Mesendoderm (in vitro differentiated cells): ENCODE results near the gene SH3BP1.
A peak's percentile ranks its signal among the peaks of the same experiment; 100 is the strongest.

ENCODE experiments used
- DNase-seq: peaks from one replicate; pipeline ENCODE4 v3.0.0; 2013
- H2AK5ac ChIP-seq: 2 replicates; pipeline ENCODE4 v1.6.1; 2013; ENCODE audit warnings: low read length, inconsistent platforms
- H2BK120ac ChIP-seq: 2 replicates; pipeline ENCODE4 v1.6.1; 2013; ENCODE audit warnings: low read depth, mild to moderate bottlenecking, low read length, moderate library complexity, mixed read lengths
- H2BK15ac ChIP-seq: replicated peaks from 2 replicates; pipeline ENCODE4 v1.6.1; 2013; ENCODE audit warnings: low read depth, mild to moderate bottlenecking, moderate library complexity
- H2BK5ac ChIP-seq: 2 replicates; pipeline ENCODE4 v1.6.1; 2013; ENCODE audit warnings: low read length, inconsistent platforms
- H3K18ac ChIP-seq: 2 replicates; pipeline ENCODE4 v1.6.1; 2013; ENCODE audit warnings: mild to moderate bottlenecking, low read length, mixed read lengths
- H3K23ac ChIP-seq: one replicate; pipeline ENCODE4 v1.6.1; 2013; ENCODE audit warnings: low read length
- H3K27ac ChIP-seq: 2 replicates; pipeline ENCODE4 v1.5.1; 2013; ENCODE audit warnings: low read depth, mild to moderate bottlenecking, inconsistent platforms, low read length, moderate library complexity
- H3K27me3 ChIP-seq: 2 replicates; pipeline ENCODE4 v1.6.1; 2013; ENCODE audit warnings: low read length, control low read depth, mild to moderate bottlenecking, inconsistent platforms; ENCODE audit not compliant: insufficient read depth, poor library complexity
- H3K36me3 ChIP-seq: 2 replicates; pipeline ENCODE4 v1.6.1; 2013; ENCODE audit warnings: low read length, inconsistent platforms; ENCODE audit not compliant: control insufficient read depth, insufficient read depth
- H3K4ac ChIP-seq: one replicate; pipeline ENCODE4 v1.6.1; 2013; ENCODE audit warnings: low read depth, mild to moderate bottlenecking, low read length, moderate library complexity
- H3K4me1 ChIP-seq: 2 replicates; pipeline ENCODE4 v1.6.1; 2013; ENCODE audit warnings: low read depth, low read length, inconsistent platforms; ENCODE audit not compliant: control insufficient read depth
- H3K4me2 ChIP-seq: 2 replicates; pipeline ENCODE4 v1.6.1; 2013; ENCODE audit warnings: low read length
- H3K4me3 ChIP-seq: 2 replicates; pipeline ENCODE4 v1.5.1; 2013; ENCODE audit warnings: mild to moderate bottlenecking, low read length
- H3K56ac ChIP-seq: one replicate; pipeline ENCODE4 v1.6.1; 2013; ENCODE audit warnings: low read length
- H3K79me1 ChIP-seq: 2 replicates; pipeline ENCODE4 v1.6.1; 2013; ENCODE audit warnings: low read length, inconsistent platforms
- H3K79me2 ChIP-seq: 2 replicates; pipeline ENCODE4 v1.6.1; 2013; ENCODE audit warnings: mild to moderate bottlenecking, low read length; ENCODE audit not compliant: control insufficient read depth, insufficient read depth
- H3K9ac ChIP-seq: 2 replicates; pipeline ENCODE4 v1.6.1; 2013; ENCODE audit warnings: low read length, inconsistent platforms
- H4K5ac ChIP-seq: one replicate; pipeline ENCODE4 v1.6.1; 2013; ENCODE audit warnings: low read length
- H4K8ac ChIP-seq: one replicate; pipeline ENCODE4 v1.6.1; 2013; ENCODE audit warnings: low read depth, mild to moderate bottlenecking, control low read depth, low read length, moderate library complexity
- WGBS: extraction: QIAGEN DNeasy Blood & Tissue Kit; methylation state at CpG from one replicate; pipeline ENCODE4 v1.1.7; 2013; ENCODE audit warnings: low lambda C conversion rate, missing lambda C conversion rate; ENCODE audit not compliant: insufficient coverage; ENCODE audit errors: extremely low coverage; 5-methylcytosine and 5-hydroxymethylcytosine counted together

The SH3BP1 gene

DNA sequence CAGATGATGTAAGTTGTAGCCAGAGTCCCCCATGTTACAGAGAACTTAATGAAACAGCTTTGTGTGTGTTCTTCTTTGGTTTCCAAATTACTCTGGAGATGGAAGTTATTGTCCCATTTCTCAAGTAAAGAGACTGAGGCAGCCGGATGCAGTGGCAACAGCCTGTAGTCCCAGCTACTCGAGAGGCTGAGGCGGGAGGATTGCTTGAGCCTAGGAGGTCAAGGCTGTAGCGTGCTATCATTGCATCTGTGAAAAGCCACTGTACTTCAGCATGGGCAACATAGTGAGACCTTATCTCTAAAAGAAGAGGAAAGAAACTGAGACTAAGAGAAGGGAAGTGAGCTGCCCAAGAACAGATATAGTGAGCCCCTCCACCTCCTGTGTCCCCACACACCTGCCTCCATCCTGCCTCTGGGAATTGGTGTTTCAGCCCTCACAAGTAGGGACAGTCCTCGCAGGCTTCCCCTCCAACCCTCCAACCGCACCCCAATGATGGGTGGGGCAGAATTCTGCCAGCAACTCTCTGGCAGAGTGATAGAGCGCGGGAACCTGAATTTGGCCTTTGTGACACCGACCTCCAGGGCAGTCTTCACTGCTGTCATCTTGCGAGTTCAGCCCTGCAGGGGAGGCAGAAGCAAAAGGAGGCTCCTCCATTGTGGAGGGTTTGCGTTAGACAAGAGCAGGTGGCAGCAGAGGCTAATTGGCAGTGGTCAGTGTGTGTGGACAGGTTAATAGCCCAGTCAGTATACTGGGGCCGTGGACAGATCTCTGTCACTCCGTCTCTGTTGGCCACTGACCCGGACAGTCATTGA is 20.6 kb downstream of the SH3BP1 start:
- Histone ChIP-seq H3K4me1 (peaks cover 4% of the 10 kb centered on the region), H3K23ac (no peak overlapping the region), H2BK5ac (no peak overlapping the region), H3K27ac (no peak overlapping the region), H3K9ac (peak overlapping the region; percentile 89), H3K4me2 (peak overlapping the region; percentile 97), H2BK120ac (no peak overlapping the region), H3K27me3 (no peaks in the 10 kb centered on the region), H3K79me1 (peaks cover 33% of the 10 kb centered on the region), H2AK5ac (no peak overlapping the region), H4K5ac (no peak overlapping the region), H3K4ac (no peak overlapping the region), H4K8ac (no peak overlapping the region), H2BK15ac (no peak overlapping the region), H3K79me2 (peaks cover 42% of the 10 kb centered on the region), H3K18ac (no peak overlapping the region), H3K36me3 (no peaks in the 10 kb centered on the region), H3K56ac (peak overlapping the region; percentile 95), H3K4me3 (no peak overlapping the region)
- no CpG with 5 or more reads among the region's 14 CpGs for WGBS
- DNase-seq, result no peak

DNA sequence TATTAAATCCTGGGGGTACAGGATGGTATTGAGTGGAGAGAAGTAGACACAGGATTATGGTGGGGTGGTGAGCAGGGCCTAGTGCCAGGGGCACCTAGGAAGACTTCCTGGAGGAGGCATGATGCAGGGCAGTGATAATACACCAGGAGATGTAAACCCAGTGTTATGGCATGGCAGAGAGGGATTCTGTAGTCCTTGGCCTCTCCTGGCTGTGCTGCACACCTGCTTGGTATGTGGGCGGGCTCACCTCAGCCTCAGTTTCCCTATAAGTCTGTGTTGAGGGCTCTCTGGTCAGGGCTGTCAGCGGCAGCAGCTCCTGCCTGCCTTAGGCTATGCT is 21.2 kb downstream of the SH3BP1 start:
- Histone ChIP-seq H3K4me2 (no peak overlapping the region), H3K9ac (no peak overlapping the region), H3K18ac (no peak overlapping the region), H2BK5ac (no peak overlapping the region), H2BK15ac (no peak overlapping the region), H3K56ac (no peak overlapping the region), H4K8ac (no peak overlapping the region), H3K36me3 (no peaks in the 10 kb centered on the region), H3K79me1 (peaks cover 34% of the 10 kb centered on the region), H2BK120ac (no peak overlapping the region), H3K4ac (no peak overlapping the region), H3K4me1 (peaks cover 4% of the 10 kb centered on the region), H3K4me3 (no peak overlapping the region), H3K79me2 (peaks cover 43% of the 10 kb centered on the region), H3K23ac (no peak overlapping the region), H3K27ac (no peak overlapping the region), H4K5ac (no peak overlapping the region), H2AK5ac (no peak overlapping the region), H3K27me3 (no peaks in the 10 kb centered on the region)
- no CpG with 5 or more reads among the region's 2 CpGs for WGBS
- DNase-seq, result no peak

DNA sequence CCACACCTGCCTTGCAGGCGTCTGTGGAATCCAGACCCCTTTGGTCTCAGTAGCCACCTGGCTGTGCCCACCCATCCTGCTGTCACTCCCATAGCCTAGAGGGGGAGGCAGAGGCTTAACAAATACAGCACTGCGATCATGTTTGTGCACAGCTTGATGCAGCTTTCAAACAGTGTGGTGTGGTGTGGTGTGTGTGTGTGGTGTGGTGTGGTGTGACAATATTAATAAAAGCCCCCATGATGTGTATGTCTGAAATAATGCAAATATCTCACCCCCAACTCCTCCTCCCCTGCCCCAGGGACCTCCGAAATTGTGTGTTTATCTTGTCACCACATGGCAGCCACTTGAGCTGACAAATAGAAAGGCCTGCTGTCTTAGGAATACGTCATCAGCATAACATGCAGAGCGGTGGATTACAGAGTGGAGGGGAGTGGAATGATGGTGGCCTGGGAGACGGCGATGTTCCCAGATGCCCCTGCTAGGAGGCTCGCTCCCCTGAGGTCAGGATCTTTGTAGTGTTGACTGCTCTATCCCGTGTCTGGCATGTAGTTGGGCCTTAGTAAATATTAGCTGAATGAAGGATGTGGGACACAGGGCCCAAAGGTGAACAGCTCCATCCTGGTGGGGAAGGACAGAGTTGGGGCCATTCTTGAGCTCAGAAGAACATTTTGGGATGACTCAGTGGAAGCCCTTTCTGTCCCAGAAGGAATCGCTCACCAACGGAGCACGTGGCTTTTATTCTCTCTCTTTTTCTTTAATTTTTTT is 21.9 kb downstream of the SH3BP1 start:
- Histone ChIP-seq H3K9ac (no peak overlapping the region), H4K5ac (no peak overlapping the region), H2AK5ac (no peak overlapping the region), H3K4me2 (no peak overlapping the region), H2BK15ac (no peak overlapping the region), H3K4me1 (peaks cover 4% of the 10 kb centered on the region), H3K4me3 (no peak overlapping the region), H3K23ac (no peak overlapping the region), H3K56ac (no peak overlapping the region), H2BK5ac (no peak overlapping the region), H4K8ac (no peak overlapping the region), H3K27me3 (no peaks in the 10 kb centered on the region), H2BK120ac (no peak overlapping the region), H3K79me1 (peaks cover 34% of the 10 kb centered on the region), H3K27ac (no peak overlapping the region), H3K36me3 (no peaks in the 10 kb centered on the region), H3K18ac (no peak overlapping the region), H3K4ac (no peak overlapping the region), H3K79me2 (peaks cover 43% of the 10 kb centered on the region)
- peak; percentile 72 for DNase-seq
- no CpG with 5 or more reads among the region's 12 CpGs for WGBS

DNA sequence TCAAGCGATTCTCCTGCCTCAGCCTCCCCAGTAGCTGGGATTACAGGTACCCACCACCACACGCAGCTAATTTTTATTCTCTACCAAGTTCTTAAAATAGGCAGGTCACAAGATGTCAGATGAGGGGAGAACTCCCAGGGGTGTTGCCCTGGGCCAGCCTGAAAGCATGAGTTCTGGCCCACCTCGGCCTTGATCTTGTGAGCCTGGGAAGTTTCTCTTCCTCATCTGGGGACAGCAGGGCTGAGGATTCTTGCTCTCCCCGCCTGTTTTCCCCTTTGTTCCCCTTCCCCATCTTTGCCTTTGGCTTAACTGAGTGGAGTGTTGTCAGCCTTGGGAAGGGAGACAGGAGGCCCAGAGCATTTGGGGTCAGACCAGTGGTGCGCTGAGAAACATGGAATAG is 22.6 kb downstream of the SH3BP1 start:
- Histone ChIP-seq H2BK15ac (no peak overlapping the region), H3K79me2 (peaks cover 43% of the 10 kb centered on the region), H3K36me3 (no peaks in the 10 kb centered on the region), H2BK5ac (no peak overlapping the region), H3K4me3 (no peak overlapping the region), H3K27ac (no peak overlapping the region), H3K56ac (no peak overlapping the region), H4K8ac (no peak overlapping the region), H3K18ac (no peak overlapping the region), H4K5ac (no peak overlapping the region), H3K4me2 (no peak overlapping the region), H3K4ac (no peak overlapping the region), H3K79me1 (peaks cover 34% of the 10 kb centered on the region), H3K4me1 (peaks cover 4% of the 10 kb centered on the region), H3K27me3 (no peaks in the 10 kb centered on the region), H3K9ac (no peak overlapping the region), H2BK120ac (no peak overlapping the region), H2AK5ac (no peak overlapping the region), H3K23ac (no peak overlapping the region)
- DNase-seq, result no peak
- no CpG with 5 or more reads among the region's 5 CpGs for WGBS

DNA sequence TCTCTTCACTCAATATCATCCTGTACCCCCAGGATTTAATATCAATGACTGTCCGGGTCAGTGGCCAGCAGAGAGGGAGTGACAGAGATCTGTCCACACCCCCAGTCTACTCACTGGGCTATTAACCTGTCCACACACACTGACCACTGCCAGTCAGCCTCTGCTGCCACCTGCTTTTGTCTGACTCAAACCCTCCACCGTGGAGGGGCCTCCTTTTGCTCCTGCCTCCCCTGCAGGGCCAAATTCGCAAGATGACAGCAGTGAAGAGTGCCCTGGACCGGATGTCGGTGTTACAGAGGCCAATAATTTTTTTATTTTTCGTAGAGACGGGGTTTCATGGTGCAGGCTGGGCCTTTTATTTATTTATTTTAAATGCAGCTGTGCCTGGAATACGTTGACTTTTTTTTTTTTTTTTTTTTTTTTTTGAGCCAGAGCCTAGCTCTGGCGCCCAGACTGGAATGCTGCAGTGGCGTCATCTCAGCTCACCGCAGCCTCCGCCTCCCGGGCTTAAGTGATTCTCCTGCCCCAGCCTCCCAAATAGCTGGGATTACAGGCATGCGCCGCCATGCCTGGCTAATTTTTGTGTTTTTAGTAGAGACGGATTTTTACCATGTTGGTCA is 24.2 kb downstream of the SH3BP1 start:
- Histone ChIP-seq H3K36me3 (no peaks in the 10 kb centered on the region), H4K8ac (no peak overlapping the region), H3K4me3 (no peak overlapping the region), H3K4me1 (peaks cover 4% of the 10 kb centered on the region), H2BK15ac (no peak overlapping the region), H2BK120ac (no peak overlapping the region), H3K27me3 (no peaks in the 10 kb centered on the region), H3K18ac (no peak overlapping the region), H2AK5ac (no peak overlapping the region), H3K23ac (no peak overlapping the region), H2BK5ac (no peak overlapping the region), H4K5ac (no peak overlapping the region), H3K79me1 (peaks cover 34% of the 10 kb centered on the region), H3K4ac (no peak overlapping the region), H3K27ac (no peak overlapping the region), H3K56ac (no peak overlapping the region), H3K79me2 (peaks cover 43% of the 10 kb centered on the region), H3K9ac (no peak overlapping the region), H3K4me2 (no peak overlapping the region)
- no peak for DNase-seq
- WGBS, result no CpG with 5 or more reads among the region's 16 CpGs
